HG03571 (cell line): Measurements from ENCODE around the gene KIR3DL3.
"Not testable (repeated sequence)": the region's sequence is repeated elsewhere in the genome, so short reads cannot be mapped to it uniquely, and the experiment has no call there.

Source experiments
- ATAC-seq: cut with Tn5 transposase; IDR thresholded peaks from one replicate; pipeline ENCODE4 v1.9.1; 2021; ENCODE audit not compliant: unreplicated experiment

The KIR3DL3 gene

DNA sequence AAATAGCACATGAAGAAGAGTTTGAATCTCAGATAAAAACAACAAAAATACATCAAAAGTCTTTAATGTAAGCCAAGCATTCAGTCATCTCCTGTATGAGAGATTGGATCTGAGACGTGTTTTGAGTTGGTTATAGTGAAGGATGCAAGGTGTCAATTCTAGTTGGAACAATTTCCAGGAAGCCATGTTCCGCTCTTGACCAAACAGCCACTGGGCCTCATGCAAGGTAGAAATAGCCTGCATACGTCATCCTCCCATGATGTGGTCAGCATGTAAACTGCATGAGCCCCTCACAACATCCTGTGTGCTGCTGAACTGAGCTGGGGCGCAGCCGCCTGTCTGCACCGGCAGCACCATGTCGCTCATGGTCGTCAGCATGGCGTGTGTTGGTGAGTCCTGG lies at the start of gene KIR3DL3:
Gene KIR3DL3, plus strand, starts transcription at position 301 of the 400 bp plus-strand sequence. Its CDS starts 55 bp downstream, at position 356.
- no peak for ATAC-seq

DNA sequence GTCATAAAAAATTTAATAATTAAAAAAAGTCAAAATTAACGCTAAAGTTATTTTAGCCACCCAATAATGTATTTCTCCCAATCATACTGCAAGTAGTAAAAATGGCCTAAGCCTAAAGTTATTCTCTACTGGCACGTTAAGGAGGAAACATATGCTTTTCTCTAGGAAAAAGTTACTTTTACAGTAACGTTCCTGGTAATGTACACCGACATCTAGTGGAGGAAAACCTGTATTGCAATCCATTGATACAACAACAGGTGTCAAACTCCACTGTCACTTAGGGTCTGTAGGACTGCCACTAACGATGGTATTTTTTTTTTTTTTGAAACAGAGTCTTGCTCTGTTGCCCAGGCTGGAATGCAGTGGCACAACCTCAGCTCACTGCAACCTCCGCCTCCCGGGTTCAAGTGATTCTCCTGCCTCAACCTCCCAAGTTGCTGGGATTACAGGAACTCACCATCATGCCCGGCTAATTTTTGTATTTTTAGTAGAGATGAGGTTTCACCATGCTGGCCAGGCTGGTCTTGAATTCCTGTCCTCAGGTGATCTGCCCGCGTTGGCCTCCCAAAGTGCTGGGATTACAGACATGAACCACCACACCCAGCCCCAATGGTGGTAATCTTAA lies 47.9 kb upstream of the KIR3DL3 start:
- ATAC-seq, result not testable (repeated sequence)

DNA sequence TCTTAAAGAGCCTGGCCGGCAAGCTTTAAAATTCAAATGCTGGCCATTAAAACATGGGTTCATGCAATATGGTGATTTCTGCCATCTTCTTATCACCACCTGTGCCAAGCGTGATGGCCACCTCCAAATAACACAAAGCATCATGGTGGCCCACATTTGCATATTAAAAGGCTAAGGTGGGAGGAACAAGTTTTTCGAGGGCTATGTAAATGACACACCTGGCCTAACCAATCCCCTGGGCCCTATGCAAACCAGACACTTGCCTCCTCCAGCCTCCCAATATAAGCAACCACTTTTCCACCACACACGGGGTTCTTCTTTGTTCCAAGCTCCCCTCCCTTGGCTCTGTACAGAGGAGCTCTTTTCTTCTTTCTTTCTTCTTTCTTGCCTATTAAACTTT lies 47.0 kb upstream of the KIR3DL3 start:
- no peak for ATAC-seq

DNA sequence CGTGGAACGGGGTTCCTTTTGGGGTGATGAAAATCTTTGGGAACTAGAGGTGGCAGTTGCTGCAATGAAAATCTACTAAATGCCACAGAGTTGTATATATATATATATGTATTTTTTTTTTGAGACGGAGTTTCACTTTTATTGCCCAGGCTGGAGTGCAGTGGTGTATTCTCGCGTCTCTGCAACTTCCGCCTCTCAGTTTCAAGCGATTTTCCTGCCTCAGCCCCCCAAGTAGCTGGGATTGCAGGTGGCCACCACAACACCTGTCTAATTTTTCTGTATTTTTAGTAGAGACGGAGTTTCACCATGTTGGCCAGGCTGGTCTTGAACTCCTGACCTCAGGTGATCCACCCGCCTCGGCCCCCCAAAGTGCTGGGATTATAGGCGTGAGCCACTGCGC lies 42.6 kb upstream of the KIR3DL3 start:
- not testable (repeated sequence) for ATAC-seq

DNA sequence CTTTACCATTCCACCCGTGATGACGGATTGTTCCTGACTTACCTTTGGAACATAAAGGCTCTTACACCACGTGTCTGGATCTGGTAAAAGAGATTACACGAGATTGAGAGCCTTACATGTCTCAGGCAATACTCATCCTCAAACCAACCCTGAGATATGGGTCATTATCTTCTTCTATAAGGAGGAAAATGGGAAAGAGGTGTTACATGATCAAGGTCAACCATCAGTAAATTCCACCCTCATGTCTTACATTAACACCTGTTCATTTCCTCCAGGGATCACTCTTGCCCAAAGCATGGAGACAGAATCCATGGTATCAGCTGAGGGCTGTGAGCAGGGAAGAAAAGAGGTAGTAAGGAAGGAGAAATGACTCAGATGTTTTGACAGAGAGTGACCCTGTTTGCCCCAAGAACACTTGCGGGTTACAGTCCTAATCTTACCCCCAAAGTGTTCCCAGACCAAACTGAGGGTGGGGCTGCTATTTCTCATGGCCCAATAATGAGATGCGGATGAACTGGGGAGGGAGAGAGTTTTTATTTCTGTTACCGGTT lies 41.9 kb upstream of the KIR3DL3 start:
- ATAC-seq, result no peak

DNA sequence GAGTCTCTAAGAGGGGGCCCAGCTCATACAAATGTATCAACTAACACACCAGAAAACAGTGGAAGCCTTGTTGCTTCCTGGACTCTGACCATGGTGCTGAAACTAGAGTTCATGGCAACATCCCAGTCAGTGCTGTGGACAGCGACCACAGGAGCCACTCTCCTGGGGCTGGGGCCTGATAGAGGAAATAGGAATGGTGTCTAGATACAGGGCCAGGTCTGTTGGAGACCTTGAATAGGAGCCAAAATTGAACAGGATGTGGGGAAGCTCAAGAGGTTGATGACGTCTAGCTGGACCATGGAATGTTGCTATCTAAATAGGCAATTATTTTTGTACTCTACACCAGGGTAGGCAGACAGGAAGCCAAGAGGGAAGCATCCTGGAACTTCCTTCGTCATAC lies 39.7 kb upstream of the KIR3DL3 start:
- ATAC-seq, result no peak

DNA sequence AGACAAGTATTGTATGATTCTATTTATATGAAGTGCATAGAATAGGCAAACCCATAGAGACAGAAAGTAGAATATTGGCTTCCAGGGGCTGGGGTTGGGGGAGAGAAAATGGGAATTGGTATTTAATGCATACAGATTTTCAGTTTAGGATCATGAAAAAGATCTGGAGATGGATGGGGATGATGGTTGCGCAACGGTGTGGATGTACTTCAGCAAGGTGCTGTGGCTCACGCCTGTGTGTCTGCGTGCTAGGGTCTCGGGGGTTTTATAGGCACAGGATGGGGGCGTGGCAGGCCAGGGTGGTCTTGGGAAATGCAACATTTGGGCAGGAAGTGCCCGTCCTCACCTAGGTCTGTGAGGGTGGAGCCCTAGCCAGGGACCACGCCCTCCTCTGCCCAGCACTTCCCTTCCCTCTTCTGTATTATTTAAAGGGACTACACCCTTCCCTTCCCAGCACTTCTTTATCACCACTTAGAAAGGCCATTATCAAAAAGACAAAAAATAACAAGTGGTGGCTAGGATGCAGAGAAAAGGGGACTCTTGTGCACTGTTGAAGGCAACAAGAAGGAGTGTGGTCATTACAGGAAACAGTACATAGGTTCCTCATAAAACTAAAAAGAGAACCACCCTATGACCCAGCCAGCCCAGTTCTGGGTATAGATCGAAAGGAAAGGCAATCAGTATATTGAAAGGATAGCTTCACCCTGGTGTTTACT lies 32.5 kb upstream of the KIR3DL3 start:
- ATAC-seq, result no peak

DNA sequence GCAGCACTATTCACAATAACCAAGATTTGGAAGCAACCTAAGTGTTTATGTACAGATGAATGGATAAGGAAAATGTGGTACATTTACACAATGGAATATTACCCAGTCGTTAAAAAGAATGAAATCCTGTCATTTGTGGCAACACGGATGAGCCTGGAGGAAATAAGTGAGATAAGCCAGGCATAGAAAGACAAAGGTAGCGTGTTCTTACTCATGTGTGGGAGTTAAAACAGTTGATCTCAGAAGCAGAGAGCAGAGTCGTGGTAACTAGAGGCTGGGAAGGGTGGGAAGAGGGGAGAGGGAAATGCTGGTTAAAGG lies 32.0 kb upstream of the KIR3DL3 start:
- no peak for ATAC-seq

DNA sequence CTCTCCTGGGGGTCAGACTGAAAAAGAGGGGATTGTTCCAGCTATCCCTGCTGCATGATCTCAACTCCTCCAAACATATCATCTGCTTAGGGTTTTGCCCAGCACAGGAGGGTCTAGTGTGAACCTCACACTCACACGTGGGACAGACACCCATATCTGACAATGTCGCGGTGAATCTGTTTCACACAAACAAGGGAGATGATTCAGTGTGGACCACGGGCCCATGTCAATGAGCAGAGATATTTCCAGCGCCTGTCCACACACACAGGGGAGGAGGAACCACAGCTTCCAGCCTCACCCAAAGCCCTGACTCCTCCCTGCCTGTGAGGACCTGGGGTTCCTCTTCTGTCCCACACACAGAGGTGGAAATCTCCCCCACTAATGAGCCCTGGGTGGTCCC lies 29.6 kb upstream of the KIR3DL3 start:
- ATAC-seq, result no peak

DNA sequence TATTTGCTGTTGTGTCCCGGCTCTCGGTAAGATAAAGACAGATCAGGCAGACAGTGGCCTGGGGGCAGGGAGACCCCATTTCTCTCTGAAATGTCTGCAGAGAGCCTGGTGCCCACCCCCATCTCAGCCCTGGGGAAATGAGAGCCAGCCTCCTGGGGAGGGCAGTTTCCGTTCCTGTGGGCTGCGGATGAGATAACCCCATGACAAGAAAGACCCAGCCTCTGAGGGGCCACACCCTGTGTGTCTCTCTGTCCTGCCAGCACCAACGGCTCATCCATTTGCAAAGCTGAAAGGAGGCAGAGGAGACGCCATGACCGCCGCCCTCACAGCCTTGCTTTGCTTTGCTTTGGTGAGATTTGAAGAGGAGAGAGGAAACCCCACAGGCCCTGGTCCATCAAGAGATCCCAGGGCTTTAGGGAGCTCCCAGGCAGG lies 28.1 kb upstream of the KIR3DL3 start:
- no peak for ATAC-seq

DNA sequence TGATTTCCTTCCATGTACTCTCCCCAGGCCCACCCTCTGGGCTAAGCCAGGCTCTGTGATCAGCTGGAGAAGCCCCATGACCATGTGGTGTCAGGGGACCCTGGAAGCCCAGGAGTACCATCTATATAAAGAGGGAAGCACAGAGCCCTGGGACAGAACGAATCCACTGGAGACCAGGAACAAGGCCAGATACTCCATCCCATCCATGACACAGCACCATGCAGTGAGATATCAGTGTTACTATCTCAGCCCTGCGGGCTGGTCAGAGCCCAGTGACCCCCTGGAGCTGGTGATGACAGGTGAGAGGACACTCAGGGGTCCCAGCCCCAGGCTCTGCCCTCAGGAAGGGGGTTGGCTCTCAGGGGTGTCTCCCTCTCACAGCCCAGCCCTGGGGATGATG lies 27.5 kb upstream of the KIR3DL3 start:
- ATAC-seq, result no peak

DNA sequence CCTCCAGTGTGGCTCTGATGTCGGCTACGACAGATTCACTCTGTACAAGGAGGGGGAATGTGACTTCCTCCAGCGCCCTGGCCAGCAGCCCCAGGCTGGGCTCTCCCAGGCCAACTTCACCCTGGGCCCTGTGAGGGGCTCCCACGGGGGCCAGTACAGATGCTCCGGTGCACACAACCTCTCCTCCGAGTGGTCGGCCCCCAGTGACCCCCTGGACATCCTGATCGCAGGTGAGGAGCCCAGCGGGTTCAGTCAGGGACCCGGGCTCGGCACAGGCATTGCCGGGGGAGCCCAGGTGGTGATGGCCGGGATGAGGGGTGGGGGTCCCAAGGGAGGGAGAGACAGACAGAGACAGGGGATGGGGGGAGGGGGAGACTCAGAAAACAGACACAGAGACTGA lies 26.5 kb upstream of the KIR3DL3 start:
- ATAC-seq, result not testable (repeated sequence)

DNA sequence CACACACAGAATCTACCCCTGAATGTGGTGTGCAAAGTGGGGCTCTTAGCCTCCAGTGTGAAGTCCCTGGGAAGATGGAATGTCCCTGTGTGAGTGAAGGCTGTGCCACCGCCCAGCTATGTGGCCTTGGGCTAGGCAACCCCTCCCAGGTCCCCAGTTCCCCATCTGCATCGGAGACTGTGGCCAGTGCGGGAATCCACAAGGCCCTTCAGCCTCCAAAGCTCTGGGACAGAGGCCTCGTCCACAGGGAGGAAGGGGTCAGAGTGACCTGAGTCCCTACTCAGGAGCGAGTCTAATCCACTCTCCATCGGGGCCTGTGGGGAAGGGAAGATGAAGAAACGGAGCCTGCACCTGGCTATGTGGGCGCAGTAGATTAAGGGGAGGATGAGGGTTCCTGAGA lies 19.3 kb upstream of the KIR3DL3 start:
- no peak for ATAC-seq

DNA sequence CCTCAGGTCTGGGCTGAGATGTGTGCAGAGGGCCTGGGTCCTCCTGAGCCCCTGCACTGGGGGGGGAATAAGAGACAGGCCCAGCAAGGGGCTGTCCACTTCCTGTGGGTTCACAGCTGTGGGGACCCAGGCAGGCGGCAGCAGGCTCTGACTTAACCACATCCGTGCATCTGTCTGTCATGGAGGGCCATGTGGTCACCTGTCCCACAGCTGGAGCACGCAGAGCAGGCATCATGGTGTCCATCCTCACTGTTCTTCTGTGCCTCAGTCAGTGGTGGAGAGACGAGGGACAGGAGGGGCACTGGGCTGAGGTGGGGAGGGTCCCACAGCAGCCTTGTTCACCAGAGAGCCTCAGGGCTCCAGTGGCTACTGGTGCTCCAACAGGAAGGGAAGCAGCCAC lies 16.3 kb upstream of the KIR3DL3 start:
- ATAC-seq, result no peak

DNA sequence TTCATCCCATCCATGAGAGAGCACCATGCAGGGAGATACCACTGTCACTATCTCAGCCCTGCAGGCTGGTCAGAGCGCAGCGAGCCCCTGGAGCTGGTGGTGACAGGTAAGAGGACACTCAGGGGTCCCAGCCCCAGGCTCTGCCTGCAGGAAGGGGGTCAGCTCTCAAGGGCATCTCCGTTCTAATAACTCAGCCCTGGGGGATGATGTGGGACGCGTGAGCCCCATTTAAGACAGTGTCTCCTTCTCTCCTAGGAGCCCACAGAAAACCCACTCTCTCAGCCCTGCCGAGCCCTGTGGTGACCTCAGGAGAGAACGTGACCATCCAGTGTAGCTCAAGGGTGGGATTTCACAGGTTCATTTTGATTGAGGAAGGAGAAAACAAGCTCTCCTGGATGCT lies 15.5 kb upstream of the KIR3DL3 start:
- no peak for ATAC-seq

DNA sequence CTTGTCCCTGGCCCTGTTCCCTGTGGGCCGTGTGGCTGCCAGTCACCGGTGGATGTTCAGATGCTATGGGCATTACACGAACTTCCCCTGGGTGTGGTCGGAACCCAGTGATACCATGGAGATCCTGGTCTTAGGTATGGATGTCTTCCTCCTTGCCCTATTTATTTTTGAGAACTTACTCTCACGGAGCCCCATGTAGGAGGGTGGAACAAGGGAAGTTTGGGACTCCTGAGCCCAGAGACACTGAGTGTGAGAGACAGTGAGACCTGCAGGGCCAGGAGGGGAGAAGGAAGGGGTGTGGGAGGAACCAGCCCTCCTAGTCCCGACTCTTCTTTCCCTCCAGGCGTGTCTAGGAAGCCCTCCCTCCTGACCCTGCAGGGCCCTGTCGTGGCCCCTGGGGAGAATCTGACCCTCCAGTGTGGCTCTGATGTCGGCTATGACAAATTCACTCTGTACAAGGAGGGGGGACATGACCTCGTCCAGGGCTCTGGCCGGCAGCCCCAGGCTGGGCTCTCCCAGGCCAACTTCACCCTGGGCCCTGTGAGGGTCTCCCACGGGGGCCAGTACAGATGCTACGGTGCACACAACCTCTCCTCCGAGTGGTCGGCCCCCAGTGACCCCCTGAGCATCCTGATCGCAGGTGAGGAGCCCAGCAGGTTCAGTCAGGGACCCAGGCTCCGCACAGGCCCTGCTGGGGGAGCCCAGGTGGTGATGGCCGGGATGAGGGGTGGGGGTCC lies 14.9 kb upstream of the KIR3DL3 start:
- ATAC-seq, result no peak

DNA sequence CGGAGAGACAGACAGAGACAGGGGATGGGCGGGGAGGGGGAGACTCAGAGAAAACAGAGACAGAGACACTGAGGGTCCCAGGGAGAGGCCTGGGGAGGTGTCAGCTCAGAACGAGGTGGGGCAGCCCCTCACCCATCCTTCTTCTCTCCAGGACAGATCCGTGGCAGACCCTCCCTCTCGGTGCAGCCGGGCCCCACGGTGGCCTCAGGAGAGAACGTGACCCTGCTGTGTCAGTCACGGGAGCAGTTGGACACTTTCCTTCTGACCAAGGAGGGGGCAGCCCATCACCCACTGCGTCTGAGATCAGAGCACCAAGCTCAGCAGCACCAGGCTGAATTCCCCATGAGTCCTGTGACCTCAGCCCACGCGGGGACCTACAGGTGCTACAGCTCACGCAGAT lies 14.3 kb upstream of the KIR3DL3 start:
- not testable (repeated sequence) for ATAC-seq

DNA sequence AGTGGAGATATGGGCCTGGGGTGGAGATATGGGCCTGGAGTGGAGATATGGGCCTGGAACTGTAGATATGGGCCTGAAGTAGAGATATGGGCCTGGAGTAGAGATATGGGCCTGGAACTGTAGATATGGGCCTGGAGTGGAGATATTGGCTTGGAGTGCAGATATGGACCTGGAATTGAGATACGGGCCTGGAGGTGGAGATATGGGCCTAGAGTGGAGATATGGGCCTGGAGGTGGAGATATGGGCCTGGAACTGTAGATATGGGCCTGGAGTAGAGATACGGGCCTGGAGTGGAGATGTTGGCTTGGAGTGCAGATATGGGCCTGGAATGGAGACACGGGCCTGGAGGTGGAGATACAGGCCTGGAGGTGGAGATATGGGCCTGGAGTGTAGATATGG lies 402 bp downstream of the KIR3DL3 start:
- ATAC-seq, result no peak

DNA sequence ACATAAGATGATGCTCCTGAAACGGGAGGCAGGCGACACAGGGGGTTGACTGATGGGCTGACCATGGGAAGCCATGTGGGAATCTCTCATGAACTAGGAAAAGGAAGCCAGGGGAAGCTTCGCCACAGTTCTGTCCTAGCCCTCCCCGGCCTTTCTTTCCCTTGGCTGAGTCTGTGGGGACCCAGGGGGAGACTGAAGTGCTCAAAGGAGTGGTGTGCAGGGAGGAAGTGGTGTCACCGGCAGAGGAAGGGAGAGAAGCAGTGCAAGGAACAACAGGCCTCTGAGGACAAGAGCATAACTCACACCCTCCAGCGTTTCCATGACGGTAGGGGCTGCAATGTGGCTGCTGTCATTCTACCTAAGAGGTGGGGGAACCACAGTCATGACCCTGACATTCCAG lies 1.1 kb downstream of the KIR3DL3 start:
- ATAC-seq, result no peak

DNA sequence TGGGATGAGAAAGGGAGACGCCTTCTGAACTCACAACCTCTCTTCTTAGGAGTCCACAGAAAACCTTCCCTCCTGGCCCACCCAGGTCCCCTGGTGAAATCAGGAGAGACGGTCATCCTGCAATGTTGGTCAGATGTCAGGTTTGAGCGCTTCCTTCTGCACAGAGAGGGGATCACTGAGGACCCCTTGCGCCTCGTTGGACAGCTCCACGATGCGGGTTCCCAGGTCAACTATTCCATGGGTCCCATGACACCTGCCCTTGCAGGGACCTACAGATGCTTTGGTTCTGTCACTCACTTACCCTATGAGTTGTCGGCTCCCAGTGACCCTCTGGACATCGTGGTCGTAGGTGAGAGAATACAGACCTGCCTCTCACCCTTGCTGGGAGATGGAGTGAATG lies 3.3 kb downstream of the KIR3DL3 start:
- no peak for ATAC-seq

DNA sequence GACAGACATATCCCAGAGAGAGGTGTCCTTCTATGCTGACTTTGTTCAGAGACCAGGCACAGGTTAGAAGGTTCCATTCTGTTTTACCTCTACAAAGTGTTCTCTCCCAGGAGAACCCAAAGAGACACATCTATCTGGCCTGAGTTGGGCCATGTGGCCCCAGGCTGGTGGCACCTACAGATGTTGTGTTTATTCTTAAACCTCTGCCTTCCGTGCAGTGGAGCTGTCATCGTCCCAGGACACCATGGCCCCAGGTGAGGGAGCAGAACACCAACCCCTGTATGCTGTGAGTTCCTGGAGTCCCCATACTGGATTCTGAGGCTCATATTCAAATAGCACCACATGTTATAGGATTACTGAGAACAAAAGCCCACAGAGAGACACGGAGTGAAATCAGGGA lies 3.9 kb downstream of the KIR3DL3 start:
- no peak for ATAC-seq
